Hindlimb muscle (tissue), 1 donor: ENCODE data around the gene CDKN2AIP. TPM values are rescaled to one million over a fixed set of nuclear protein-coding genes. Genes with fewer than 3 reads are reported as not detected.
A peak's percentile ranks its signal among the peaks of the same experiment; 100 is the strongest.
"Not testable (repeated sequence)": the region's sequence is repeated elsewhere in the genome, so short reads cannot be mapped to it uniquely, and the experiment has no call there.

ENCODE experiments used
- DNase-seq: peaks from one replicate; pipeline ENCODE4 v3.0.0-alpha.2; 2013
- polyA plus RNA-seq: library from polyadenylated mRNA; unstranded; fragments of 120-200 nt; gene quantifications from one replicate; pipeline ENCODE4 v1.2.1, GENCODE V29; 2013; ENCODE audit not compliant: insufficient read length

The CDKN2AIP gene
- polyA plus RNA-seq, 1 donor = 16.0 TPM

DNA sequence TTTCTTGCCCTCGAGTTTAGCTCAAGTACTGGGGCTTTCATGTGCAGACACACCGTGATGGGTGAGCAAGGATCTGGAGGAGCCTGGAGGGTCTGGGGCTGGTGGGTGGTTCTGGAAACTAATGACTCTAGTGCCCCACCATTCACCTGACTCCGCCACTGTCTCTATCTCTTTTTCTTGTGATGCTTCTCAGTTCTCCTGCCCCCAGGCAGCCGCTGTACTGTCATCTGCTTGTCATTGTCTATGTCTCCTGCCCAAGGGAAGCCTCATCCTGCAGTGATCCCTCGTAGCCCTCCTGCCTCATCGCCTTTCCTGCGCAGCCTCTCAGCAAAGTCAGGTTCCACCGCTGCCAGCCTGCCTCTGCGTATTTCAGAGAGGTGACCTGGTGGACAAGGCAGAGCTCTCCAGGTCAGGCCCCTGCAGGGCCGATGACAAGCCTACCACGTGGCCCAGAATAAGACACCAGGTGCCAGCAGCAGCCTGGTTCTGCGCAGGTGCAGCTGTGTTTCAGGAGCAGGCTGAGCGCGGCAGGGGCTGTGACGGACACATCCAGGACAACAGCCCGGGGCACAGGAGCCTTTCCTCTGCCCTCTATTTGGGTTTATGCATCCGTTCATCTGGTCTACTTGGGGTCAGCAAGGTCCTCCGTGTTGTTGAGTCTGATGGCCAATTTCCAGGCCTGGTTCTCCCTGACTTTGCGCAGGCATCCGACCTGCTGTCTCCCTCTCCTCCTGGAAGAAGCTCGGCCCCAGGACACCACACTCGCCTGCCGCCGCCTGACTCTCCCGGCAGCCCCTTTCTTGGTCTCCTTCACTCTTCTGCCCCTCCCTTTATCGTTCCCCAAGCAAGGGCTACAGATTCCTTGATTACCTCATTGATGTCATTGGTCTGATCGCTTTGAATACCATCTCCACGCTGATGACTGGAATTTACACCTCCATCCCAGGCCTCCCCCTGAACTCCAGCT, 30.9 kb upstream of the CDKN2AIP start:
- DNase-seq = no peak

GRCh38 chr4:183416879-183417755, 27.3 kb upstream of the CDKN2AIP start:
- DNase-seq = no peak

DNA sequence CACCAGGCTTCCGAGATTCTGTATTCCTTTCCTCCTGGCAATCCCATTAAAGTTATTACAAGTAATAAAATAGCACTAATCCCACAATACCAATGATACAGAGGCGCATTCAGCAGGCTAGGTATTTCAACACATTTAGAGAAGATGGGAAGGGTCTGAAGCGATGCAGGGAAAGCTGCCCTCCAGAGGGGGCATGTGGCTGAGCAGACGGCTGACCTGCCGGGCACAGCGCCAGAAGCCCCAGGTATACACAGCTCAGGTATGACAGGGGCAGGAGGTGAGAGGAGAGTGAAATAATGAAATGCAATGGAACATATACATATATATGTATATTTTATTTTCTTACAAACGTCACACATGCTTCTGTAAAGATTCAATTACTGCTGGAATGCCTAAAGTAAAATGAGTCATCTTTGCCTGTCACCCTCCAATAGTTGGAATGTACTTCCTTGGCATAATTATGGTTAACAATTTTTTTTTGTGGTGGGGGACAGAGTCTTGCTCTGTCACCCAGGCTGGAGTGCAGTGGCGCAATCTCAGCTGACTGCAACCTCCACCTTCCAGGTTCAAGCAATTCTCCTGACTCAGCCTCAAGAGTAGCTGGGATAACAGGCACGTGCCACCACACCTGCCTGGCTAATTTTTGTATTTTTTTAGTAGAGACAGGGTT, 21.3 kb upstream of the CDKN2AIP start:
- DNase-seq = no peak

DNA sequence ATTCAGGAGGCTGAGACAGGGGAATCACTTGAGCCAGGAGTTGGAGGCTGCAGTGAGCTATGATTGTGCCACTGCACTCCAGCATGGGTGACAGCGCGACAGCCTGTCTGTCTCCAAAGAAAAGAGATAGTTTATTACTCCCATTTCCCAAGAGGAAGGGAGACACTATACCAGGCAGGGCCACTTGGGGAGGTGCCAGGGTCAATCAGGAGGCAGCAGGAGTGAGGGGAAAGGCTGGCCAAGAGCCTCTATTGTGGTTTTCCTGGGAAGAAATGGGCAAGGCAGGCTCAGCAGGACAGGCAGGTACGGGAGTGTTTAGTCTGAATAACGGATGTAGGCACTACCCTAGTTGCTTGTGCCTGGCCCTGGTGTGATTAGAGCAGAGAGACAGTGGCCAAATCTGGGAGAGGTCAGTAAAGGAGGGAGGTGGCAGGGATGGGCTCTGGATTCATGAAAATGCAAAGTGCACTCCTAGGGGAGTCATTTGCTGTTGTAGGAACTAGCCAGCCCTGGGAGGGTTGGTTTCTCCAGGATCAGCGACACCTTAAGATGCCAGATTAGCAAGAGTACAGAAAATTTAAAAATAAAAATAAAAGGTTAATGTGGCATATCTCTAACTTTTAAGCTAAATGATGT, 20.2 kb upstream of the CDKN2AIP start:
- no peak for DNase-seq

- no peak for DNase-seq
Observed at GRCh38 chr4:183426507-183426906, 17.9 kb upstream of the CDKN2AIP start.

GRCh38 chr4:183429489-183429888, 14.9 kb upstream of the CDKN2AIP start:
- DNase-seq = no peak

- no peak for DNase-seq
Observed at GRCh38 chr4:183430317-183430993, 14.0 kb upstream of the CDKN2AIP start.

GRCh38 chr4:183430994-183431347, 13.5 kb upstream of the CDKN2AIP start:
- DNase-seq = no peak

DNA sequence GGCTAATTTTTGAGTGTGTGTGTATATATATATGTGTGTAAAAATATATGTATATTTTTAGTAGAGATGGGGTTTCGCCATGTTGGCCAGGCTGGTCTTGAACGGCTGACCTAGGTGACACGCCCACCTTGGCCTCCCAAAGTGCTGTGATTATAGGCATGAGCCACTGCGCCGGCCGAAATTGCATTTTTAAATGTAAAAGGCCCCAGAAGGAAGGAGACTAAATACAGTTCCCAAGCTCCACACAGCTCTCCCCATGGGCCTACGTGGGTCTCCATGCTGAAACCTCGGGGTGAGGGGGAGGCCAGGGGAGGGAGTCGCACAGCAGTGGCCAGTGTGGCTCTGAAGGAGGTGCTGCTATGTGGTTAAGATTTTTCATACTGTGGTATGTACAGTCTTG, 12.8 kb upstream of the CDKN2AIP start:
- DNase-seq = no peak

- not testable (repeated sequence) for DNase-seq
Observed at GRCh38 chr4:183433183-183433582, 11.3 kb upstream of the CDKN2AIP start.

- DNase-seq = no peak
Observed at GRCh38 chr4:183434264-183434663, 10.2 kb upstream of the CDKN2AIP start.

GRCh38 chr4:183434666-183435190, 9.7 kb upstream of the CDKN2AIP start:
- no peak for DNase-seq

DNA sequence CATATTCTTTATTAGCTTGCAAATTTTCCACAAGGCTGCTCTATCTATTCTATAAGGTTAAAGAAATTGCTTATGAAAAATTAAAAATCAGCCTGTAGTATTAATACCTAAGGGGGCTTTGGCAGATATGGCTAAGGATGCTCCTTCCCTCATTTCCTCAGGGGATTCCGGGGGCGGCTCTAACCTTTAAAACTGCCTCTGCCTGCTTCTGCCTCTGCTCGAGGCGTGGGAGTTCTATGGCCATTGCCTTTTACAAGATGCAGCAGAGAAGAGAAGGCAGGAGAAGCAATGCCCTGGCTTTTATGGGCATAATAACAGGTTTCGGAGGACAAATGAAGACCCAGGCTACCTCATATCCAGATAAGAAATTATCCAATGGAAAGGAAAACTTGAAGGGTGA, 8.6 kb upstream of the CDKN2AIP start:
- no peak for DNase-seq

GRCh38 chr4:183436417-183436816, 8.0 kb upstream of the CDKN2AIP start:
- no peak for DNase-seq

GRCh38 chr4:183437452-183437851, 7.0 kb upstream of the CDKN2AIP start:
- DNase-seq = no peak

GRCh38 chr4:183438458-183439113, 5.8 kb upstream of the CDKN2AIP start:
- no peak for DNase-seq

- DNase-seq = no peak
Observed at GRCh38 chr4:183441276-183441675, 3.2 kb upstream of the CDKN2AIP start.

- DNase-seq = peak; percentile 70
Observed at GRCh38 chr4:183443655-183444213, 702 bp upstream of the CDKN2AIP start.

DNA sequence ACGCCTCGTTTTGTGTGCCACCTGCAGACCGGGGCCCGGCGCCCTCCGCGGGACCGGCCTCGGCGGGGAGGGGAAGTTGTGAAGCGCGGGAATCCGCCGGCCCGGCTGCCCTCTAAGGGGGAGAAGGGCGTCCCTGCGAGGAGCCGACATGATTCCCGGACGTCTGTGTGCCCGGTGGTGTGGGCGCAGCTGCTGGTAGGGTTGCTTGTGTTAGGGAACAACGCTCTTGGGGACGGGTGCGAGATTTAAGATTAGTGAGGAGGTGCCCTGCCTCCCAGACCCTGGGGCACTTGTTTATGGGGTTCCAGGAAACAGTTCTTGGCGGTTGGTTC, 627 bp downstream of the CDKN2AIP start:
- DNase-seq = no peak

DNA sequence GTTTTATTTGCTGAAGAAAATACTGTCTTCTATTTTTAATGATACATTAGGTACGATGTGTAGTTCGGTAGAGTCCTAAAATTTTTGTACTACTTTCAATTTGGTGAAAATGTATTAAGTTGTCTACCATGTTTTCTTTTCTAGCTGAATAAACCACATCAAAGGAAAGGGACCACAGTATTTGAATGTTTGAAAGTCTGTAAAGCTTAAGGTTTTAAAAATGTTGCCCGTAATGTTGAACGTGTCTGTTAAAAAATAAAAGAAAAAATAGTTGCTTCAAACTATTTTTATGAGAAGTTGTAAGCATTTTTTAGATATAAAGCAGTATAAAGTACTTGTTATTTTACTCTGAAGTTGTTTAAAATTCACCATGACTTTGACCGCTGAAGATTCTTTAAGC, 3.2 kb downstream of the CDKN2AIP start:
- DNase-seq = no peak

DNA sequence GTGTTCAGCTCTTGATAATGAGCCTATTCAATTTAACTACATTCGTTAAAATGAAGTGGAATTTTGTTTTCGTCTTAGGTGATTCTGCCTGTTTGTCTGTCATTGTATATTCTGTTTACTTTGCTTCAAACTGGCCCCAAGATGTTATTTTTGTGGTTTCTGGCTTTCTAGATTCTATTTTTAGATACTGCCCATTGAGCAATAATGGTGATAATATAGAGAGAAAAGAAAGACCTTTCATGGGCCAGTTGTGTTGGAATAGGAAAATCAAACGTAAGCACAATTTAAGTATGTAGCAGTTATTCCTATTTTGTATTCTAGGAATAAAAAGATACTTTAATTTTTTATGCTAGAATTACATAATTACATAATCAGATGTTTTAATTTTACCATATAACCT, 4.0 kb downstream of the CDKN2AIP start:
- DNase-seq = no peak
